GM19351 (cell line): Measurements from ENCODE around the gene RND3.
A peak's percentile ranks its signal among the peaks of the same experiment; 100 is the strongest.

Source experiments
- ATAC-seq: cut with Tn5 transposase; IDR thresholded peaks from one replicate; pipeline ENCODE4 v1.9.1; 2021; ENCODE audit warnings: mild to moderate bottlenecking, moderate library complexity; ENCODE audit not compliant: unreplicated experiment

Gene RND3

DNA sequence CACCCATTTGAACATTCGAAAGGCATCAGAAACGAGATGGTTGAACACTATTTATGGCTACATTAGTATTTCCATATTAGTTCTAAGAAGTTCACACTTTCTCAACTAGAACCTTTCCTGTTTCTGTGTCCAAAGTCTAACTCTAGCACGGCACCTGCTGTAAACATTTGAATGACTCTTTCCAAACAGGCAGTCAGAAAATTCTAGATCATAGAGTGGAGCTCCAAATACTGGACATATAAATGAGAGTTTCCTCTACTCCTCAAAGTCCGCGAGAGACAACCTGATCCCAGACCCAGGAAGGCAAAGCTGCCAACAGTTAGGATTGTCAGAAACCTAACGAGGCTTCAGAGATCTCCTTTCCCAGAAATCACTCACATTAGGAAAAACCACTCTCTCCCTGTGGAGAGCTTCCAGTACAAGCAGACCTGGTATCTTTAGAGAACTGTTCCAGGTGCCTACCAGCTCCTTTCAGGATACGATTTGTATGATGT lies 10.6 kb downstream of the RND3 start:
- ATAC-seq = no peak

- no peak for ATAC-seq
Measured at GRCh38 chr2:150476286-150476685, 11.2 kb downstream of the RND3 start.

GRCh38 chr2:150475479-150476250 lies 11.8 kb downstream of the RND3 start:
- ATAC-seq = no peak

DNA sequence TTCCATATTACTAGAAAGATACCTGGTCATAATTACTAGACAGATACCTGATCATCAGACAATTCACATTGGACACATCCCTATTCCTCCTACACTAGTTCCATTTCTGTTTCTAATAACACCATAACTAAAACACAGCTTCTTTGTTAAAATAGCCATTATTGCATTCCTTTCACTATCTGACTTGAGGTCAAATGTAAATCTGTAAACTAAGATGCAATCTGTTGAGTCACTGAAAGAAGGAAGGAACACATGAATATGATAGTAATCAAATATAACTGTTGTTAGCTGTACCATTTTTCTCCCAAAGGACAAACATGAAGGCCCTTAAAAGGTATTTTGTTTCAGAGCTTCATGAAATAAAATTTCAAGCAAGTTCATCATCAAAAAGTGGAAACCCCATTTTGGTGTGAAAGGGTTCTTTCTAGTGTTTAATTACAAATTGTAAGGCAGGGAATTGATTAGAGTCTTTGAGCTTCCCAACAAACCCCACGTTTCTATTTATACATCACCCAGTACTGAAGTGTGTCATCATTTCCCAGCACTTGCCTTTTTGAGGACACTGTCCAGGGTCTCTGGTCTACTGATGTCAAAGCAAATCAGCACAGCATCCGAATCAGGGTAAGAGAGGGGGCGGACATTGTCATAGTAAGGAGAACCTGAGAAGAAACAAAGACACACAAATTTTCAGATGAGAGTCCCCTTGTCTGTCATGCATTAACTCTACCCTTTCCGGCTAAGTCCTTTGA lies 13.0 kb downstream of the RND3 start:
- no peak for ATAC-seq

GRCh38 chr2:150473767-150474166 lies 13.7 kb downstream of the RND3 start:
- no peak for ATAC-seq

DNA sequence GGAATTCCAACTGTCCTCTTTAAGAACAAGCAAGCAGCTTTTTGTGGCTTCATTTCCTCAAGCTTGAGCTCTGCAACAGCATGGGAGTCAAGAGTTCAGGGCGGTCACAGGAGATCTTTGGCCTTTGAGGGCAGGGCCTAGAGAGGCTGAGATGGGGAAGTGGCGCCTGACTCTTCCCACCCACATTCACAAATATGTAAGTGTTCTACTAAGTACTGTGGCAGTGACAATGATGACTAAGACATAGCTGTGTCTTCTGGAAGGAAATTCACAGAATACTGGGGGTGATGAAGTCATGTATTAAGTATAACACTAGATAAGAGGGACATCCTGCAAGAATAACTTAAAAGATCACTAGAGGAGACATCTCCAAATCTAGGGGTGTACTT lies 15.0 kb downstream of the RND3 start:
- peak; percentile 93 for ATAC-seq

DNA sequence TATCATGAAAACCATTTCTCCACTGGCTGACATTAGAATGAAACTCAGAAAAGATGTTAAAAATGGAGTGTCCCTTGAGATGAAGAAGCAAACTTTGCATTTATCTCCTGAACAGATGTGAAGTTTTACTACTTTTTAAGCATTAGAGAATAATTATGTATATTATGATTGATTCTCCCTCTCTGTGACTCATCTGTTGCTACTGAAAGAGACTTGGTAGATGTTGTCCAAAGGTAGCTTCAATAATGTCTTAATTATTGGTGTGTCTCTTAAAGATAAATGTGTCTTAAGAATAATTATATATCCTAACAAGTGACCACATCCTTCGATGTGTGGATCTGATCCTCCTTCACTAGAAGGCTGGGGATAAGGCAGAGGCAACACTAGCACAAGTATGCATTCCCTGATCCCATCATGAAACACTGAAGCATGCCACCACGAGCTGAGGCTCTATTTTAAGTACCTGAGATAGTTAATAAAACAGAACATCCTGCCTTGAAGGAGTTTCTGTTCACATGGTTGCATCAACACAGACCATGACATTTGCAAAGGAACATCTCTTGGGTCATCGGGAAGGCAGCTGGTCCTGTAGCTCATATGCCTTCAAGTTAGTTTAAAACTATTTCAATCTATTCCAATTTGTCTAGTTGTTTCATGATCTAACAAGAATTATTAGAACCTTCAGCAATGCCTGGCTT lies 15.5 kb downstream of the RND3 start:
- ATAC-seq = peak; percentile 18

DNA sequence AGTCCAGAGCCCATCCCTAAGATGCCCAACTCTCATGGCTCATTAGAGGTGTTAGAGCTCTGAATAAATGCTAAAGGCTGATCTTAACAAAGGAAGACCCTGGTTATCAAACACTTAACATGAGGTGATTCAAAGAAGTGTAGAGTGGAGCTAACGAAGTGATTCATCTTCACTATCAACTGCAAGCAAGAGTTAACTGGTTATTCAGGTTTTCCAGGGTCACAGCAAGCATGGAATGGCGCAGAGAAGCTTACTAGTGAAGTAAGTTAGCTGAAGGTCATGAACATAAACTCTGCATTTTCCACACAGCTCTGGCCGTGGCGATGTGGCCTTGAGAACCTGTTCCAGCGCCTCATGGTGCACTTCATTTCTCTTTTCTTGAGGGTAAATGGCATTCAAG lies 17.0 kb downstream of the RND3 start:
- no peak for ATAC-seq

GRCh38 chr2:150469706-150470274 lies 17.7 kb downstream of the RND3 start:
- no peak for ATAC-seq

DNA sequence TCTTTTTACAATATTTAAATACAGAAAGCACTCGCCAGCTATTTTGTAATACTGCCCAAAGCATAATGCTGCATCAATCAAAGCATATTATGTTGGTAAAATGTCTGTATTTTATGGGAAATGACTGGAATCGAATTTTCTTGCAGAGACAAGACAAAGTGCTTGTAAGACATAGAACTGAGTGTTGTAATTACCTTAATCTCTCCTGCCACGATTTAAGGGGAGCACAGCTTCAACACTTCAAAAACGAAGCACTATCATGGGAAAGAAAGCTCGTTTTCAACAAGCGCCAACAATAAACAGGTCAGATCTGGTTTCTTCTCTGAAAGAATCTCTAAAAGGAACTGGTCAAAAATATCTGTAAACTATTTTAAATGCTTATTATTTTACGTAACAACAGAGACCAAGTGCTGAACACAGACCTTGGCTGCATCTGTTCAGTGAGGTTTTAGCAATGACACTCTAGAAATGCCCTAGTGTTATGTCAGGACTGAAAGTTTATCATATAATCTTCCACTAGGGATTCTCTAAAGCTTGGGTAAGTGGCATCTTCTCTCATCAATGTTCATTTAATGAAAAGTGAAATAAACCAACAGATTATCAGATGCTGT lies 19.0 kb downstream of the RND3 start:
- ATAC-seq = no peak

GRCh38 chr2:150467621-150467963 lies 19.9 kb downstream of the RND3 start:
- no peak for ATAC-seq

- no peak for ATAC-seq
Measured at GRCh38 chr2:150466741-150467620, 20.5 kb downstream of the RND3 start.

- no peak for ATAC-seq
Measured at GRCh38 chr2:150465703-150466569, 21.5 kb downstream of the RND3 start.

DNA sequence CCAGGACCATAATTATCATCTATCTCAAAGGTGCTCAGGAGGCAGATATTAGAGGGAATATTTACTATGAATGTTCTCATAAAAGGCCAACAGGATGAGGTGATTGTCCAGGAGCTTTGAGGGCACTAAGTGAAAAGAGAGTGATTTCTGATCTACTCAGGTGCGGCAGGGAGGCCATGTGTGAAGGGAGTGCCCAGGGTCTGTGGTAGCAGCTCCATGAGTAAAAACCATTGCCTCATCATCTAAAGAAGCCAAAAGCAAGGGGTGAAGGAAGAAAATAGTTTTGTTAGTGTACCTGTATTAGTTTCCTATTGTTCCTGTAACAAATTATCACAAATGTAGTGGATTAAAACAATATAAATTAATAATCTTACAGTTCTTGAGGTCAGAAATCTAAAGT lies 22.5 kb downstream of the RND3 start:
- ATAC-seq = no peak

GRCh38 chr2:150464270-150464669 lies 23.2 kb downstream of the RND3 start:
- no peak for ATAC-seq

DNA sequence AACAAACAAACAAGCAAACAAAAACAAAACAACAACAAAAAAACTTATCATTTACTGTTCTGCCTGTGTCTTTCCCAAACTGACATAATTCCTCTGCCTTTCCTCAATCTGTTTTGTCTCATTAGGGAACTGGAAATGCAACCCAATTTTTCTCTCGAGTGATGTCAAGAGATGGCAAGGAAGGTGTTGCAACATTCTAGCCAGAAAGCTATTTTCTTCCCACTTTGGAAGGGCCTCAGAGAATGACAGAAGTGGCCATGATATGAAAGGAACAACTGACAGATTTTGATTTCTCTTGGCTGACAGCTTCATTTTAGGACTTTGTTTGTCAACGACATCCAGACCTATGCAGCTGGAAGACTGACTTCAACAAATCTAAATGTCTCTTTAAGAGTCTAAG lies 24.7 kb downstream of the RND3 start:
- no peak for ATAC-seq

- no peak for ATAC-seq
Measured at GRCh38 chr2:150459281-150459680, 28.2 kb downstream of the RND3 start.

- ATAC-seq = no peak
Measured at GRCh38 chr2:150450765-150451164, 36.7 kb downstream of the RND3 start.

- no peak for ATAC-seq
Measured at GRCh38 chr2:150449856-150450255, 37.6 kb downstream of the RND3 start.
